ENCODE results near the gene UBQLN3. TPM values are rescaled to one million over a fixed set of nuclear protein-coding genes. Genes with fewer than 3 reads are reported as not detected.

UBQLN3 gene
- total RNA-seq, 1 experiment from 2014 or later: not detected

GRCh38 chr11:5522308-5522707, 12.6 kb upstream of the UBQLN3 start:
- DNase-seq: no peak
- Histone ChIP-seq H3K27me3 (ENCODE audit: control insufficient read depth, insufficient read depth, low read length) (no peaks in the 10 kb centered on the region), H3K4me3 (ENCODE audit: insufficient read depth, low read depth, low read length) (no peak overlapping the region), H3K36me3 (replicated peaks; ENCODE audit: control insufficient read depth, insufficient read depth, low read length) (no peaks in the 10 kb centered on the region)

DNA sequence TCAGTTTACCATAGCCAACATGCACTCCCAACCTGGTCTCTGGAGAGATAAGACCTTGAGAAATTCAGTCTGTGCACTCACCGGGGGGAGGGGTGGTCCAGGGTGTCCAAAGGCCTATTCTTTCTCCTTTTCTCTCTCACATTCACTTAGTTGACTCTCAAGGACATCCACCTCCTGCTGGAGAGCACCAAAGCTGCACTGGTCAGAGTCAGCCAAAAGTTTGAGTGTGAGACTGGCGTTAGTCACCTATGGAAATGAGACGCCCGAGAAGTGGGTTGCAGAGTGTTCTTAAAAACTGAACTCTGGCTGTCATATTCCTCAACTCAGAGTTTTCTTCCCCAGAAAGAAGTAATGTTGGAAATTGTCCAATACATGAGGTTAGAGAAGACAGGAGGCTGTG, 11.8 kb upstream of the UBQLN3 start:
- no peak for DNase-seq
- Histone ChIP-seq H3K4me3 (ENCODE audit: insufficient read depth, low read depth, low read length) (no peak overlapping the region), H3K27me3 (ENCODE audit: control insufficient read depth, insufficient read depth, low read length) (no peaks in the 10 kb centered on the region)

DNA sequence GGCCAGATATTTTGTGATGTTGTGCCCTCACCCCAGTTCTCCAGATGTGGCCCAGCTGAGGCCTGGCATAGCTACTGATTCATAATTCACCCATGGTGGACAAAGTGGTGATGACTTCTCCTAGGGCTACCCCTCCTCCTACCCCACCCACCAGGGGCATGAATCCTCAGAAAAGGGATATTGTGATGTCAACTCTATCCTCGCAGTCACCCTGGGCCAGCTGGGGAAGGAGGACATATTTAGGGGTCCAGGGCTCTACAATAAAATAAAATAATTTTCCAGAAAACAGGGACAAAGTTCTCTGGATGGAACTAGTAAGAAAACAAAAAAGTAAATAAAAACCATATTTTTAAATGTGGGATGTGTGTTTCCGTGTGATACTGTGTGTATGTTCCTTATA, 6.8 kb upstream of the UBQLN3 start, which contains the start of gene UBQLNL:
Gene UBQLNL (minus strand): TSS at position 101 of the 400 bp plus-strand sequence. CDS start 258 bp downstream, outside the sequence.
- DNase-seq: no peak
- Histone ChIP-seq H3K27me3 (ENCODE audit: control insufficient read depth, insufficient read depth, low read length) (no peaks in the 10 kb centered on the region), H3K36me3 (replicated peaks; ENCODE audit: control insufficient read depth, insufficient read depth, low read length) (no peaks in the 10 kb centered on the region; the same call in 1 of the 2 replicates), H3K4me3 (ENCODE audit: insufficient read depth, low read depth, low read length) (no peak within 1 kb of the TSS)

More for the DNA sequence above, 11.8 kb upstream of the UBQLN3 start:
- H3K36me3 ChIP-seq (replicated peaks; ENCODE audit: control insufficient read depth, insufficient read depth, low read length): no peaks in the 10 kb centered on the region

GRCh38 chr11:5514841-5515240, 5.1 kb upstream of the UBQLN3 start:
- H3K4me3 ChIP-seq (ENCODE audit: insufficient read depth, low read depth, low read length): no peak overlapping the region
- no peak for DNase-seq
- no peaks in the 10 kb centered on the region for H3K27me3 ChIP-seq (ENCODE audit: control insufficient read depth, insufficient read depth, low read length)
- no peaks in the 10 kb centered on the region; the same call in 1 of the 2 replicates for H3K36me3 ChIP-seq (replicated peaks; ENCODE audit: control insufficient read depth, insufficient read depth, low read length)

- no peak for DNase-seq
- Histone ChIP-seq H3K27me3 (ENCODE audit: control insufficient read depth, insufficient read depth, low read length) (no peaks in the 10 kb centered on the region), H3K4me3 (ENCODE audit: insufficient read depth, low read depth, low read length) (no peak overlapping the region), H3K36me3 (replicated peaks; ENCODE audit: control insufficient read depth, insufficient read depth, low read length) (no peaks in the 10 kb centered on the region)
Measured at GRCh38 chr11:5508605-5509004, 1.2 kb downstream of the UBQLN3 start.

DNA sequence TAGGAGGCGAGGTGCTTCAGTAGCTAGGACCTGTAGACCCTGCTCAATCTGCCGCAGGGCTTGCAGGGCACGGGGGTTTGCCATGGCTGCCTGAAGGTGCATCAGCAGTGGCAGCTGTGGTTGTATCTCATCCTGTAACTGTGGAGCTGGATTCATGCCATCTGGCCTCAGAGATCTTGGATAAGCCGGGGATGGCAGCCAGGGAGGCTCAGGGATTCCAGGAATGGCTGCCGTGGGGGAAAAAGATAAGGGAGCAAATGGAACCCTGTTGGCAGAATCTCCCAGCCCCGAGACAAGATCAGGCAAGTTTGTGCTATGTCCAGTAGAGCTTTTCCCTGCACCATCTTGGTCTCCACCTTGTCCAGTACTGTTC, 1.8 kb downstream of the UBQLN3 start:
- Histone ChIP-seq H3K27me3 (ENCODE audit: control insufficient read depth, insufficient read depth, low read length) (no peaks in the 10 kb centered on the region), H3K4me3 (ENCODE audit: insufficient read depth, low read depth, low read length) (no peak overlapping the region)
- DNase-seq: no peak

GRCh38 chr11:5507177-5507932, 2.4 kb downstream of the UBQLN3 start:
- Histone ChIP-seq H3K36me3 (replicated peaks; ENCODE audit: control insufficient read depth, insufficient read depth, low read length) (no peaks in the 10 kb centered on the region), H3K27me3 (ENCODE audit: control insufficient read depth, insufficient read depth, low read length) (no peaks in the 10 kb centered on the region), H3K4me3 (ENCODE audit: insufficient read depth, low read depth, low read length) (no peak overlapping the region)
- DNase-seq: no peak

More for the DNA sequence above, 1.8 kb downstream of the UBQLN3 start:
- no peaks in the 10 kb centered on the region for H3K36me3 ChIP-seq (replicated peaks; ENCODE audit: control insufficient read depth, insufficient read depth, low read length)

- Histone ChIP-seq H3K36me3 (replicated peaks; ENCODE audit: control insufficient read depth, insufficient read depth, low read length) (no peaks in the 10 kb centered on the region), H3K4me3 (ENCODE audit: insufficient read depth, low read depth, low read length) (no peak overlapping the region), H3K27me3 (ENCODE audit: control insufficient read depth, insufficient read depth, low read length) (no peaks in the 10 kb centered on the region)
- DNase-seq: no peak
Measured at GRCh38 chr11:5505363-5506048, 4.3 kb downstream of the UBQLN3 start.

- no peak overlapping the region for H3K4me3 ChIP-seq (ENCODE audit: insufficient read depth, low read depth, low read length)
- H3K27me3 ChIP-seq (ENCODE audit: control insufficient read depth, insufficient read depth, low read length): no peaks in the 10 kb centered on the region
- no peaks in the 10 kb centered on the region for H3K36me3 ChIP-seq (replicated peaks; ENCODE audit: control insufficient read depth, insufficient read depth, low read length)
- DNase-seq: no peak
Measured at GRCh38 chr11:5504403-5504921, 5.3 kb downstream of the UBQLN3 start.

GRCh38 chr11:5500393-5500801, 9.4 kb downstream of the UBQLN3 start:
- no peaks in the 10 kb centered on the region for H3K36me3 ChIP-seq (replicated peaks; ENCODE audit: control insufficient read depth, insufficient read depth, low read length)
- no peak overlapping the region for H3K4me3 ChIP-seq (ENCODE audit: insufficient read depth, low read depth, low read length)
- H3K27me3 ChIP-seq (ENCODE audit: control insufficient read depth, insufficient read depth, low read length): no peaks in the 10 kb centered on the region
- no peak for DNase-seq

DNA sequence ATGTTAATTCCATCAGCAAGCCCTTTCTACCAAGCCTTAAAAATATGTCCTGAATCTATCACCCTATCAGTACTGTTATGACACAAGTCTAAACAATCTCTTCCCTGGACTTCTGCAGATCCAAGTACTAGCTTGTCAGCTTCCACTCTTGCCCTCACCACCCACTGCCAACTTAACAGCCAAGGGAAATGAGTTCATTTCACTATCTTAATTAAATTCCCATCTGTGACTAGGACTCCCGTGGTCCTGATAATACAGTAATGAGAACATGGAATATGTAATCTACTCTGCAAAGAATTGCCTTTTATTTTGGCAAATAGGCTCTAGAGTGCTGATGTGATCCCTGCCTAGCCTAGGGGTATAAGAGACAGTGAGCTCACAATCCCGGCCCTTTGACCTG, 10.1 kb downstream of the UBQLN3 start:
- H3K36me3 ChIP-seq (replicated peaks; ENCODE audit: control insufficient read depth, insufficient read depth, low read length): no peaks in the 10 kb centered on the region
- H3K4me3 ChIP-seq (ENCODE audit: insufficient read depth, low read depth, low read length): no peak overlapping the region
- no peaks in the 10 kb centered on the region for H3K27me3 ChIP-seq (ENCODE audit: control insufficient read depth, insufficient read depth, low read length)
- DNase-seq: no peak

GRCh38 chr11:5489576-5490357, 20.0 kb downstream of the UBQLN3 start:
- DNase-seq: no peak
- no peaks in the 10 kb centered on the region for H3K27me3 ChIP-seq (ENCODE audit: control insufficient read depth, insufficient read depth, low read length)
- no peak overlapping the region for H3K4me3 ChIP-seq (ENCODE audit: insufficient read depth, low read depth, low read length)
- H3K36me3 ChIP-seq (replicated peaks; ENCODE audit: control insufficient read depth, insufficient read depth, low read length): no peaks in the 10 kb centered on the region

DNA sequence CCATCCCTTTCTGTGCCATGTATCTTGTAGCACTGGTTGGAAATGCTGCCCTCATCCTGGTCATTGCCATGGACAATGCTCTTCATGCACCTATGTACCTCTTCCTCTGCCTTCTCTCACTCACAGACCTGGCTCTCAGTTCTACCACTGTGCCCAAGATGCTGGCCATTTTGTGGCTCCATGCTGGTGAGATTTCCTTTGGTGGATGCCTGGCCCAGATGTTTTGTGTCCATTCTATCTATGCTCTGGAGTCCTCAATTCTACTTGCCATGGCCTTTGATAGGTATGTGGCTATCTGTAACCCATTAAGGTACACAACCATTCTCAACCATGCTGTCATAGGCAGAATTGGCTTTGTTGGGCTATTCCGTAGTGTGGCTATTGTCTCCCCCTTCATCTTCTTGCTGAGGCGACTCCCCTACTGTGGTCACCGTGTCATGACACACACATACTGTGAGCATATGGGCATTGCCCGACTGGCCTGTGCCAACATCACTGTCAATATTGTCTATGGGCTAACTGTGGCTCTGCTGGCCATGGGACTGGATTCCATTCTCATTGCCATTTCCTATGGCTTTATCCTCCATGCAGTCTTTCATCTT, 20.9 kb downstream of the UBQLN3 start:
- no peak for DNase-seq

DNA sequence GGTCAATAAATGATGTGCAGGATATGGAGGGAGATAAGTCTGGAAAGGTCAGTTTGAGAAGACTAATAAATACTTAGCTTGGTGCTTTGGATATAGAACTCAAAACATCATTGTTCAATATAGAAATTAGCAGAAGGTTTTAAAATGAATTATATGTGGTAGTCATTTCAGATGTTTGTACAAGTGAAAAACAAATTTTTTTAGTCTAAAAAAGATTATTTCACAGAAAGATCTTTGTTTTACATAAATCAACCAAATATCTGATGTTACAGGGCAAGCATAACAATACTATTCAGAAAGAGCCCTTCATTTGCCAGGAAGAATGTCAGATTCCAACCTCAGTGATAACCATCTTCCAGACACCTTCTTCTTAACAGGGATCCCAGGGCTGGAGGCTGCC, 21.4 kb downstream of the UBQLN3 start, which contains the start of gene OR52D1:
Gene OR52D1 (plus strand): TSS at position 301 of the 400 bp plus-strand sequence. CDS start 22 bp downstream, at position 323.
- no peak within 1 kb of the TSS for H3K4me3 ChIP-seq (ENCODE audit: insufficient read depth, low read depth, low read length)
- no peak for DNase-seq
- no peaks in the 10 kb centered on the region for H3K27me3 ChIP-seq (ENCODE audit: control insufficient read depth, insufficient read depth, low read length)
- no peaks in the 10 kb centered on the region for H3K36me3 ChIP-seq (replicated peaks; ENCODE audit: control insufficient read depth, insufficient read depth, low read length)

More for the DNA sequence above, 20.9 kb downstream of the UBQLN3 start:
- Histone ChIP-seq H3K27me3 (ENCODE audit: control insufficient read depth, insufficient read depth, low read length) (no peaks in the 10 kb centered on the region), H3K4me3 (ENCODE audit: insufficient read depth, low read depth, low read length) (no peak overlapping the region), H3K36me3 (replicated peaks; ENCODE audit: control insufficient read depth, insufficient read depth, low read length) (no peaks in the 10 kb centered on the region)
